Fibroblast of peridontal ligament (primary cell): ENCODE measurements around the gene NRG3.
"Not testable (repeated sequence)": the region's sequence is repeated elsewhere in the genome, so short reads cannot be mapped to it uniquely, and the experiment has no call there.

Source experiments
- DNase-seq: peaks from one replicate; pipeline ENCODE4 v3.0.0-alpha.2; 2010; ENCODE audit errors: extremely low read depth

NRG3 gene

GRCh38 chr10:82572744-82573143 lies 697.8 kb downstream of the NRG3 start:
- DNase-seq, result no peak

DNA sequence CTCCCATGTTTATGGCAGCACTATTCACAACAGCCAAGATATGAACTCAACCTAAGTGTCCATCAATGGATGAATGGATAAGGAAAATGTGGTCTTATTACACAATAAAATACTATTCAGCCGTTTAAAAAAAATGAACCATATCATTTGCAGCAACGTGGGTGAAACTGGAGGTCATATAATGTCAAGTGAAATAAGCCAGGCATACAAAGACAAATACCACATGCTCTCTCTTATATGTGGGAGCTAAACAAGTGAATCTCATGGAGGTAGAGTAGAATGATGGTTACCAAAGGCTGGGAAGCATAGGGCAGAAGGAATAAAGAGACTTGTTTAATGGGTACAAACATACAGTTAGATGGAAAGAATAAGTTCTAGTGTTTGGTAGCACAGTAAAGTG lies 699.1 kb downstream of the NRG3 start:
- DNase-seq, result no peak

DNA sequence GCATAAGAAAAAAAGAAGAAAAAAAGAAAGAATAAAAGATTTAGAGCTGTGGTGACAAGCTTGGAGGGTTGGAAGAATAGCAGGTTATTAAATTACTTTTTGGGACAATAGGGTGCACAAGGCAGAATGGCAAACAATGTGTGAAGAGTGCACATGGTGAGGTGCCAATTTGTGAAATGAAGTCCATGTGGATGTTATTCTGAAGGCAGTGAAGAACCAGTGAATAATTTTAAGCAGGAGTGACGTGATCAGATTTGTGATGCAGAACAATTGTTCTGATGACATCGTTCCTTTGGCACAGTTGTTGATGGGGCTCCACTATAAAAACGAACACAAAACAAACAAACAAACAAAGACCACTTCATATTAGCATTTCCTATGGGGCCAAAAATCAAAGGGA lies 700.3 kb downstream of the NRG3 start:
- no peak for DNase-seq

GRCh38 chr10:82576093-82576492 lies 701.1 kb downstream of the NRG3 start:
- no peak for DNase-seq

GRCh38 chr10:82581940-82582339 lies 706.9 kb downstream of the NRG3 start:
- DNase-seq, result no peak

- DNase-seq, result no peak
These were observed 716.4 kb downstream of the NRG3 start for GRCh38 chr10:82591421-82591820.

- no peak for DNase-seq
These were observed 722.8 kb downstream of the NRG3 start for GRCh38 chr10:82597840-82598239.

GRCh38 chr10:82609845-82610244 lies 734.9 kb downstream of the NRG3 start:
- no peak for DNase-seq

DNA sequence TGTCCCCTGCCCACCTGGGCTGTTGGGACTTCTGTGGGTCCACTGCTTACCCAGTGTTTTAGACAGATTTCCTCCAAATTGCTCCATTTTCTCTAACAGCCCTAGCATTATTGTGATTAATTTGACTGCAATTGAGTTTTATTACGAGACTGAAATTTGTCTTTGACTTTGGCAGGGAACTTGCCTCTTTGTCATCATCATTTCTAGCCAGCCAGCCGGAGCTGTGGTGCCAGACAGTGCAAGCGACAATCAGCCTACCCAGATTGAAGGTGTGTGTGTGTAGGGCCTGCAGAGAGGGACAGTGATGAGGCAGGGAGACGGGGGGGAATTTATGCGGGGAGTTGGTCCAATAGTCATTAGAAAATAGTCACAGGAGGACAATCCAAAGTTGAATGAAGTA lies 743.0 kb downstream of the NRG3 start:
- no peak for DNase-seq

DNA sequence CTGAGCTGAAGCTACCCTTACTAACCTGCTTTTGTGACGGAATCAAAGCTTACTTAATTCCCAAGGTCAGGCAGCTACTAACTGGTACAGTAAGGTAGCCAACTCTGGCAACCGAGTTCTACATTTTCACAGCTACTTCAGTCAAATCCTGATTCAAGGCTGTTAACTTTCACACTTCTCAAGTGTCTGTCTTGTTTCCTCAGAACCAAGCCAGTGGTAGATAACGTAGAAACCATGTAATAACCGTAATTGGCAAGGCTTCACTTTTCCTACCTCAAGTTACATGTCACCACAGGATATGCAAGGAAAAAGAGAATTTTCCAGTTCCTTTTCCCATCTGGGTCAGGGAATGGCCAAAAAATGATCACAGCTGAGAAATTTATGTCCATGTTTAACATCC lies 746.7 kb downstream of the NRG3 start:
- no peak for DNase-seq

DNA sequence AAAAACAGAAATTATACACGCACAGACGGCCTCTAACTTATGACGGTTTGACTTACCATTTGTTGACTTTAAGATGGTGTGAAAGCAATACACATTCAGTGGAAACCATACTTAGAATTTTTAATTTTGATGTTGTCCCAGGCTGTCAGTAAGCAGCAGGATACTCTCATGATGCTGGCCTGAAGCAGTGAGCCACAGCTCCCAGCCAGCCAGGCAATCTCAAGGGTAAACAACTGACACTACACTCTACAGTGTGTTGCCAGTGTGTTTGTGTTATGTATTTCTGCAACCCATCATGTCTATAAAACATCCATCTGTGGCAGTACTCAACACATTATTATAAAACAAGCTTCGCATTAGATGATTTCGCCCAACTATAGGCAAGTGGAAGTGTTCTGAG lies 747.5 kb downstream of the NRG3 start:
- no peak for DNase-seq

- no peak for DNase-seq
These were observed 750.7 kb downstream of the NRG3 start for GRCh38 chr10:82625512-82626189.

DNA sequence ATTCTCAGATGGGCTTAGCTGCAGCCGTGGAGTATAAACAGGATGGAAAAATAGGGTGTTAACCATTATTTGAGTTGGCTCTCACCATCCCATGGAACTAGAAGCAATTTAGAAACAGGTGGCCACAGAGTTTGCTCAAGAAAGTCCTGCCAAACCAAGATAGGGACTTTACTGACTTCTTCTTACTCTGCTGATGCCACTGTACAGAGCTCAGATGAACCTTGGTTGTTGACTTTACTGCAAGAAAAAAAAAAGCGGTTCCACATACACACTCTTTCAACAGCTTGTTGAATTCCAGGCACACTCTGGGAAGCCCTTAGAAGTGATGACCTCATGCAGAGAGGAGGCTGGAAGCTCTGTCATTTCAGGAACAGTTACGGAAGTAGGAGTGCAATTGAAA lies 753.4 kb downstream of the NRG3 start:
- no peak for DNase-seq

- DNase-seq, result no peak
These were observed 768.1 kb downstream of the NRG3 start for GRCh38 chr10:82643076-82643475.

GRCh38 chr10:82643601-82644000 lies 768.6 kb downstream of the NRG3 start:
- no peak for DNase-seq

GRCh38 chr10:82645221-82645620 lies 770.2 kb downstream of the NRG3 start:
- no peak for DNase-seq

GRCh38 chr10:82653244-82654155 lies 778.5 kb downstream of the NRG3 start:
- no peak for DNase-seq

DNA sequence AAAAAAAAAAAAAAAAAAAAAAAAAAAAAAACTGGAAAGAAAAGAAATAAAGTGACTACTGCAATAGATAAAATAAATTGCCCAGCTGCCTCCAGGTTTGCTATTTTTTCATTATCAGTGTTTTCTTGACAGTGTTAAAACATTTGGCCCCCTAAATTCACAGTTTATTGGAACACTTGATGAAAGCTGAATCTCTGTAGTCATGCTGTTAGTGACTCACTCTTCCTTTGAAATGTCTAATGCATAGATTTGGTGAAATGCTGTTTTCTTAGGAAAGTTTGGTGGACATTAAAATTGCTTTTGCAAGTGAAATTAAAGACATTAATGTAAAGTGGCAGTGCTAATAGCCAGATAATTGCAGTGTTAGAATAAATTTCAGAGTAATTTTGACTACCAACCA lies 785.2 kb downstream of the NRG3 start:
- no peak for DNase-seq

- DNase-seq, result no peak
These were observed 786.0 kb downstream of the NRG3 start for GRCh38 chr10:82660986-82661385.

DNA sequence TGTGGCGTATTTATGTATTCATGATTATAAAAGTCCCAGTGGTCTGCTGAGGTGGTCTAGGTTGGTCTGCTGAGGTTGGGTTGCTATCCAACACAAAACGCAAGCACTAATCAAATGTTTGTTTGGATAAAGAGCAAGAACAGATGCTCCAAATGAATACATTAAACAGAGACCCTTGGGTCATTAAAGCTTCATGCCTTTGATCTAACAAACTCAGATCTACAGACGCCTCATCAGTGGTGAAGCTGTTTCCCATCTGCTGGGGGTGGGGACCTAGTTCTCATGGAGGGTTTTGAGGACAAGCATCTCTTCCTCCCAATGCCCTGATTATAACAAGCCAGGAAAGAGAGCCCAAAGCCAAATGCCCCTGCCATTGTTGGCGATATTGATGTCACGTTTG lies 786.7 kb downstream of the NRG3 start:
- DNase-seq, result no peak

- DNase-seq, result no peak
These were observed 793.4 kb downstream of the NRG3 start for GRCh38 chr10:82668221-82668895.

DNA sequence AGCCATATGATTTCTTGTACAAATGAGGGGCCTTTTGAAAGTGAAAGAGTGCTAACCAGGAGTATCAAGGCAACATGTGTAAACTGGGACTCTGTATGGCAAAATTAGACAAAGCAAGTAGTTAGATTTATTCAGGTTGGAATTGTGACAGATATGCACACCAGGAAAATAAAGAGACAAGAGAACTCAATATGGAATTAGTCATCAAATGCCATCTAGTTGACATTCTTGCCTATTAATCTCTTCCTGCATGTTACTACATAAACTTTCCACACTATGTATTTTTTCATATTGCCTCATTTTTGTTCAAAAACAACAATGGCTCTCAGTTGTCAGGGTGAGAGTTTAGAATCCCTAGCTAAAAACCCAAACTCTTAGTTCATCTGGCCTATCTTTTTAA lies 799.0 kb downstream of the NRG3 start:
- DNase-seq, result no peak

DNA sequence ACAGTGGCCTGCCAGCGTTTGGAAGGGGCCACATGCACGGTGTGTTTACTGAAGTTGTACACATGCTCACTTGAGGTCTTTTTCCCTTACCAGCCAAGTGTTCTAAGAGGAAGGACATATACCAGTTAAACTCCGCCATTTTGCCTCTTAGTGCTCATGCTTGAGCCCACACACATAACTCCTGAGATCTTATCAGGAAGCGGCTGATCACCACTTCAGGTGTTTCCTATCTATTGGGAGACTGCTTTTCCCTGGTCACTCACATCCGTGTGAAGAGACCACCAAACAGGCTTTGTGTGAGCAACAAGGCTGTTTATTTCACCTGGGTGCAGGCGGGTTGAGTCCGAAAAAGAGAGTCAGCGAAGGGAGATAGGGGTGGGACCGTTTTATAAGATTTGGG lies 802.9 kb downstream of the NRG3 start:
- not testable (repeated sequence) for DNase-seq
